Measurements from ENCODE around the gene FBXW2.
A peak's percentile ranks its signal among the peaks of the same experiment; 100 is the strongest.

FBXW2 gene

GRCh38 chr9:120792898-120793765 is at the start of gene FBXW2:
FBXW2 (minus strand) TSS chr9:120793416; CDS start chr9:120788258, 5,158 bp downstream.
- Histone ChIP-seq H3F3A (ENCODE audit: low read depth) (no peaks in the 10 kb centered on the region), H3K27me3 (ENCODE audit: insufficient read depth, low read length, poor library complexity, severe bottlenecking) (no peaks in the 10 kb centered on the region), H3K9me2 (replicated peaks; ENCODE audit: low read depth, low read length) (no peaks in the 10 kb centered on the region), H3K9me3 (ENCODE audit: insufficient read depth, low read depth, low read length) (no peaks in the 10 kb centered on the region), H4K20me1 (ENCODE audit: insufficient read depth, low read length, poor library complexity, severe bottlenecking) (peaks cover 44% of the 10 kb centered on the region), H3K4me1 (ENCODE audit: insufficient read depth, low read length, poor library complexity, severe bottlenecking) (peaks cover 48% of the 10 kb centered on the region), H3K79me2 (ENCODE audit: insufficient read depth, low read length) (peaks cover 58% of the 10 kb centered on the region), H3K4me2 (ENCODE audit: low read depth, low read length, poor library complexity, severe bottlenecking) (peak within 1 kb of the TSS; percentile 96), H3K36me3 (ENCODE audit: insufficient read depth, low read length) (0 out of 2 replicates have a peak, but pooled peaks cover under 1% of the 10 kb centered on the region), H2AFZ (ENCODE audit: low read length) (peak within 1 kb of the TSS; percentile 85), H3K9ac (ENCODE audit: low read depth, low read length, poor library complexity, severe bottlenecking) (peak within 1 kb of the TSS; percentile 87), H3K4me3 (ENCODE audit: low read length, poor library complexity, severe bottlenecking) (peak within 1 kb of the TSS; percentile 83)
- TF ChIP-seq EZH2phosphoT487 (IDR thresholded peaks at IDR 0.05; ENCODE audit: borderline replicate concordance) (no peak), CTCF (conservative IDR thresholded peaks at IDR 0.05; ENCODE audit: low read length) (no peak)

GRCh38 chr9:120841930-120842684 is 48.9 kb upstream of the FBXW2 start:
- Histone ChIP-seq H3K79me2 (ENCODE audit: insufficient read depth, low read length) (peaks cover 64% of the 10 kb centered on the region), H3K4me2 (ENCODE audit: low read depth, low read length, poor library complexity, severe bottlenecking) (peak overlapping the region; percentile 92), H3F3A (ENCODE audit: low read depth) (no peaks in the 10 kb centered on the region), H3K9me3 (ENCODE audit: insufficient read depth, low read depth, low read length) (no peaks in the 10 kb centered on the region), H3K4me3 (ENCODE audit: low read length, poor library complexity, severe bottlenecking) (peak overlapping the region; percentile 93), H3K4me1 (ENCODE audit: insufficient read depth, low read length, poor library complexity, severe bottlenecking) (peaks cover 12% of the 10 kb centered on the region), H4K20me1 (ENCODE audit: insufficient read depth, low read length, poor library complexity, severe bottlenecking) (peaks cover 3% of the 10 kb centered on the region), H2AFZ (ENCODE audit: low read length) (peak overlapping the region; percentile 89), H3K36me3 (ENCODE audit: insufficient read depth, low read length) (no peaks in the 10 kb centered on the region), H3K27me3 (ENCODE audit: insufficient read depth, low read length, poor library complexity, severe bottlenecking) (no peaks in the 10 kb centered on the region), H3K9ac (ENCODE audit: low read depth, low read length, poor library complexity, severe bottlenecking) (peak overlapping the region; percentile 98), H3K9me2 (replicated peaks; ENCODE audit: low read depth, low read length) (no peaks in the 10 kb centered on the region)
- no peak for TF ChIP-seq EZH2phosphoT487 (IDR thresholded peaks at IDR 0.05; ENCODE audit: borderline replicate concordance)
- no peak for TF ChIP-seq CTCF (conservative IDR thresholded peaks at IDR 0.05; ENCODE audit: low read length)

GRCh38 chr9:120839146-120839545 is 45.9 kb upstream of the FBXW2 start:
- Histone ChIP-seq H3K4me2 (ENCODE audit: low read depth, low read length, poor library complexity, severe bottlenecking) (peak overlapping the region; percentile 47), H3K9me3 (ENCODE audit: insufficient read depth, low read depth, low read length) (no peaks in the 10 kb centered on the region), H3K27me3 (ENCODE audit: insufficient read depth, low read length, poor library complexity, severe bottlenecking) (no peaks in the 10 kb centered on the region), H4K20me1 (ENCODE audit: insufficient read depth, low read length, poor library complexity, severe bottlenecking) (peaks cover 3% of the 10 kb centered on the region), H3F3A (ENCODE audit: low read depth) (no peaks in the 10 kb centered on the region), H2AFZ (ENCODE audit: low read length) (no peak overlapping the region), H3K4me3 (ENCODE audit: low read length, poor library complexity, severe bottlenecking) (peak overlapping the region; percentile 9), H3K36me3 (ENCODE audit: insufficient read depth, low read length) (no peaks in the 10 kb centered on the region), H3K9ac (ENCODE audit: low read depth, low read length, poor library complexity, severe bottlenecking) (peak overlapping the region; percentile 26), H3K9me2 (replicated peaks; ENCODE audit: low read depth, low read length) (no peaks in the 10 kb centered on the region), H3K79me2 (ENCODE audit: insufficient read depth, low read length) (peaks cover 51% of the 10 kb centered on the region), H3K4me1 (ENCODE audit: insufficient read depth, low read length, poor library complexity, severe bottlenecking) (peaks cover 7% of the 10 kb centered on the region)
- TF ChIP-seq CTCF (conservative IDR thresholded peaks at IDR 0.05; ENCODE audit: low read length) (no peak), EZH2phosphoT487 (IDR thresholded peaks at IDR 0.05; ENCODE audit: borderline replicate concordance) (no peak)

Measured in Loucy (cell line).